Left colon (tissue), 2 donors: ENCODE data around the gene CX3CR1. TPM values are rescaled to one million over a fixed set of nuclear protein-coding genes. Genes with fewer than 3 reads are reported as not detected.
"Not testable (repeated sequence)": the region's sequence is repeated elsewhere in the genome, so short reads cannot be mapped to it uniquely, and the experiment has no call there.

Experiments used
- ATAC-seq: fragments of 200-7000 bp; cut with Tn5 transposase; one replicate; pipeline ENCODE4 v1.9.1; 2020; ENCODE audit warnings: mild to moderate bottlenecking, moderate library complexity
- DNase-seq, 2 donors: peaks; one replicate each; pipeline ENCODE4 v3.0.0-alpha.2; 2020
- intact Hi-C, 2 donors: fragments of 100-400 bp; cut with DNase I in 1 of 2; cut with micrococcal nuclease in 1 of 2; formaldehyde crosslinking; loops; one replicate each; pipeline versions ENCODE4 v1.11.2 to v1.14.0; 2022; cut with DNase I, micrococcal nuclease
- total RNA-seq, 2 donors: library from RNA; stranded (reverse); fragmentation: NEBNext Ultra II Directional; extraction: Animal tissue kit (Norgen Biotek cat#: 25700); gene quantifications; one replicate each; pipeline ENCODE4 v1.2.1, GENCODE V29; 2021
- donor health status: DM: no; HTN: no; CAD: no.
- donor health status: DM: yes; HTN: yes; CAD: no.

The CX3CR1 gene
- total RNA-seq, 2 donors from 2014 or later = 0.24 to 0.59 TPM

DNA sequence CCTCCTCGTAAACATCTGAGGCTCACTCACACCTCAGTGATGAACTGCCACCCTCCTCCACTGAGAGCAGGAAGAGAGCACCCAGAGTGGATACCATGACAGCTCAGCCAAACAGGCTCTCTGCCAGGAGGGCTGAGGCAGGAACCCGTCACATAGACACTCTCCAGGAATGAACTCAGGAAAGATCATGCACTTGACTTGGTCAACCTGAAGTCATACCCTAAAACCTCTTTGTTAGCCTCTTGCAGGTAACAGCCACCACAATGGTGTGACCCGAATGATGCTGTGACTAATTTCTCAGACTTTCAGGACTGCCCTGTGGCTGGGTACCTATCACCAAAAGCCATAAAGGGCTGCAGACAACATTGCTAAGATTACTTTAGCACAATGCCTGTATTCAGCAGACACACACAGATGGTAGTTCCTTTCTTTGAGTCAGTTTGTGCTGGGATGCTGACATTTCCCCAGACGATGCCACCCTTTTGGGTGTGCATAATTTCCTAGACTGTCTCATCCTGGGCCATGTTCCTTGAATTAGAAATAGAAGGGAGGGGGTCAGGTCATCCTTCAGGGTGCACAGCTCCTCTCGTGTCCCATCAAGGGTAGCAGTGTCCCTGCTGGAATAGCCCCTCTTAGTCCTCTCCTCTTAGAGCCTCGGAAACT is 30.3 kb downstream of the CX3CR1 start:
- ATAC-seq (no peak), DNase-seq (no peak)
- intact Hi-C loops = no loop called here

DNA sequence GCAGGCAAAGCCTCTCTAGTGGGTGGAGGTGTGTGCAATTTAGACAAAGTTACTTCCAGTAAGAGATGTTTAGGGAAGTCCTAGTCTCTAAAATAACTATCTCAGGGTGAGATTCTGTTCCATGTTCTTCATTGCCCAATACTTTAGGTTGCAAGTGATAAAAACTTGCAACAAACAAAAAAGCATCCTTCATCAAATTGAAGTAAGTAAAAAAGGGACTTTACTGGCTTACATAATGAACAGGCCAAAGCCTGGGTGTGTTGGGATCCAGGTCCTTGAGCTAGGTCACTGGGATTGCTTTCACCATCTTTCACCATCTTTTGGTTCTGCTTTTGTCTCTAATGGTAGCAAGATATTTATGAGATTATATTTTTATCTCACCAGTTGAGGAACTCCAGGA is 38.3 kb downstream of the CX3CR1 start:
- ATAC-seq (no peak), DNase-seq (no peak)
- intact Hi-C loops = no loop called here

DNA sequence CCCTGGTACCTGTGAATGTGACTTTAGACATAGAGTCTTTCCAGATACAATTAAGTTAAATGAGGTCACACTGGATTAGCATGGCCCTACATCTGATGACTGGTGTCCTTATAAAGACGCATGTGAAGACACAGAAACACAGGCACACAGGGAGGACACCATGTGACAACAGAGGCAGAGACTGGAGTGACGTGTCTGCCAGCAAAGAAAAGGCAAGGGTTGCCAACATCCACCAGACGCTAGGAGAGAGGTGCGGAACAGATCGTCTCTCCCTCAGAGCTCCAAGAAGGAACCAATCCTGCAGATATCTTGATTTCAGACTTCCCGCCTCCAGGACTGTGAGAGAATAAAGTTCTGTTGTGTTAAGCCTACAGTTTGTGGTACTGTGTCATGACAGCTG is 42.8 kb downstream of the CX3CR1 start:
- DNase-seq (no peak), ATAC-seq (no peak)
- intact Hi-C loops = no loop called here

DNA sequence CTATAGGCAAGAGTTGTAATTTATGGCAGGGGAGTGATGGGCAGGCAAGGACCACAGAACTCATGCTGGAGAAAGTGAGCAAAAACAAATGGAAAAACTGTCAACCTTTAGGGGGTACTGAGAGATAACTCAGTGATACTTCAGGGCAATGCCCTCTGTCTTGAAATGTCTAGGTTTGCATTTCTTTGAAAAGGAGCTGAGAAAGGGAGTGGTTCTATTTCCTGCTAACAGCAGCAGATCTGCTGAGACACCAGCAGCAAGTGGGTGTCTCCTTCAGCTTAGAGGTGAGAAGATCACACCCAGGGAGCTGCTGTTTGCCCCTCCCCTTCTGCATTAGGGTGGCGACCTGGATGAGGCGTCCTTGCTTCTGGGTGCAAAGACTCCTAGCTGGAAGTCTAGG is 45.2 kb downstream of the CX3CR1 start:
- intact Hi-C loops = no loop called here
- no peak for DNase-seq
- peak; percentile 76 for ATAC-seq

DNA sequence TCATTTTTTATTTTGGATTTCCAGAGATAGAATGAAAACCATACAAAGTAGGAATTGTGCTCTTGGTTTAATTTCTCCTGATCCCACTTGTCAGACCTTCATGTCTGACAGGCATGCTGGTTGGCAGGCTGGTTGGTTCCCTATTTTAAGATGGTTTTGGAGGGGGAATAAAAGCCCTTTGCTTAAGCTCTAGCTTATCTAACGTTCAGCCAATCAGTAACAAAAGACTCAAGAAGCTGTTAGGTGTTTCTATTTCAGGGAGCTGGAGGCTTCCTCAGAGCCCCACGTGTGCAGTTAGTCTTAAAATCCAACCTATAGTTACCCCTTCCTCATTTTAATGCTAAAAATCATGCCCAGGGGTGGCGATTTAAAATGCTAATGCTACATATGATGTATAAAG is 47.0 kb downstream of the CX3CR1 start:
- intact Hi-C loops = no loop called here
- ATAC-seq = no peak
- DNase-seq = no peak

DNA sequence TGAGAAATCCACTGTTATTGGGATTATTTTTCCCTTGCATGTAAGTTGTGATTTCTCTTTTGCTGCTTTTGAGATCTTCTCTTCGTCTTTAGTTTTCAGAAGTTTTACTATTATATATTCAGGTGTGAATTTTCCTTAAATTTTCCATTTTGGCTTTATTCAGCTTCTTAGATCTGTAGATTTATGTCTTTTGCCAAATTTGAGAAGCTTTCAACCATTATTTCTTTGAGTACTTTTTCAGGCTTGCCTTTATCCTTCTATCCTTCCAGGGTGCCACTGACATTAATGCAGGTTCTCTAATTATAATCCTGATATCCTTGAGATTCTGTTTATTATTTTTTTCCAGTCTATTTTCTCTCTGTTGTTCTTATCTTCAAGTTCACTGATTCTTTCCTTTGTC is 49.4 kb downstream of the CX3CR1 start:
- no peak for DNase-seq
- no peak for ATAC-seq
- intact Hi-C loops = no loop called here

DNA sequence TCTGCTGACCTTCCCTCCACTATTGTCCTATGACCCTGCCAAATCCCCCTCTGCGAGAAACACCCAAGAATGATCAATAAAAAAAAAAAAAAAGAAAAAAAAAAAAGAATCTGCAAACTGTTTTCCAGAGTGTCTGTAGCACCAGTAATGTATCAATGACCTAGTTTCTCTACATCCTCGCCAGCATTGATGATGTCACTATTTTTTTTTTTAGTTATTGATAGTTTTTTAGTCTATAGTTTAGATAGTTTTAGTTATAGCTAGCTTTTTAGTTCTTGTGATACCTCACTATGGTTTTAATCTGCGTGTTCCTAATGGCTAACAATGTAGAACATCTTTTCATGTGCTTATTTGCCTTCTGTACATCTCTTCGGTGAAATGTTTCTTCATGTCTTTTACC is 51.3 kb downstream of the CX3CR1 start:
- intact Hi-C loops = no loop called here
- no peak for ATAC-seq
- no peak for DNase-seq

DNA sequence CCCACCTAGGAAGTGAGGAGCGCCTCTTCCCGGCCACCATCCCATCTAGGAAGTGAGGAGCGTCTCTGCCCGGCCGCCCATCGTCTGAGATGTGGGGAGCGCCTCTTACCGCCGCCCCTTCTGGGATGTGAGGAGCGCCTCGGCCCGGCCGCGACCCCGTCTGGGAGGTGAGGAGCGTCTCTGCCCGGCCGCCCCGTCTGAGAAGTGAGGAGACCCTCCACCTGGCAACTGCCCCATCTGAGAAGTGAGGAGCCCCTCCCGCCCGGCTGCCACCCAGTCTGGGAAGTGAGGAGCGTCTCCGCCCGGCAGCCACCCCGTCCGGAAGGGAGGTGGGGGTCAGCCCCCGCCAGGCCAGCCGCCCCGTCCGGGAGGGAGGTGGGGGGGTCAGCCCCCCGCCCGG is 52.2 kb downstream of the CX3CR1 start:
- ATAC-seq, DNase-seq, intact Hi-C loops: not testable (repeated sequence)

DNA sequence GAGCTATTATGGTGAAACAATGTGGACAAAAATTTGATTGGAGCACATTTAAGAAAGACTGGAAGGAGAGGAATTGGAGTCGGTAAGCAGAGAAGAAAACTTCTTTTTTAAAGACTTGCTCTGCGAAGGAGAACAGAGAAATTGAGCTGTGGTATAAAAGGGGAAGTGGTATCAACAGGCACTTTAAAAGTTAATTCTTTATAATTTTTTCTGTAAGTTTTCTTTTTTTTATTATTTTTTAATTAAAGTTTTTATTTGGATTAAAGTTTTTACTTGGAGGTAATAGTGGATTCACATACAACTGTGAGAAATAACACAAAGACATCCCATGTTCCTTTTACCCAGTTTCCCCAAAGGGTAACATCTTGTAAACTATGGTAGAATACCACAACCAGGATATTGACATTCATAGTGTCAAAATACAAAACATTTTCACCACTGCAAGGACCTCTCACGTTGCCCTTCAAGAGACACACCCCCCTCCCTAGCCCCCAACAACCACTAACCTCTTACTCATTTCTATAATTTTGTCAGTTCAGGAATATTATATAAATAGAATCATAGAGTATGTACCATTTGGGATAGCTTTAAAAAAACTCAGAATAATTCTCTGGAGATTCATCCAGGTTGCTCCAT is 53.6 kb downstream of the CX3CR1 start:
- DNase-seq (no peak), ATAC-seq (no peak)
- intact Hi-C loops = no loop called here

DNA sequence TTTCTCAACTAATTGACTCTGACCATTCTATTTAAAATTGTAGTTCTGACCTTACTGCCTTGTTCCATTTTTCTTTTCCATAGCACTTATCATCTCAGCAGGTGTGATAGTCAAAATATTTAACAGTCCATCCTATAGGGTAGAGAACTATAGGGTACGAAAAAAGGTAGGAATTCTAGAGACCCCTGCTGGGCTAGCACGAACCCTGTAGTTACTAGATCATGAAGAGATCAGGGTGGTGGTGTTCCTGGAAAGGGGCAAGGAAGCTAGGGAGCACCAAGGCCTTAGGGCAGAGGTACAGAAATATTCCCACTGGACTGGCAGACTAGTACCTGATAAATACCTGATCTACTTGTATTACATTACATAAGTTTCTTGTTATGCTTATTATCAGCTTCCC is 55.5 kb downstream of the CX3CR1 start:
- ATAC-seq = no peak
- intact Hi-C loops = no loop called here
- no peak for DNase-seq

DNA sequence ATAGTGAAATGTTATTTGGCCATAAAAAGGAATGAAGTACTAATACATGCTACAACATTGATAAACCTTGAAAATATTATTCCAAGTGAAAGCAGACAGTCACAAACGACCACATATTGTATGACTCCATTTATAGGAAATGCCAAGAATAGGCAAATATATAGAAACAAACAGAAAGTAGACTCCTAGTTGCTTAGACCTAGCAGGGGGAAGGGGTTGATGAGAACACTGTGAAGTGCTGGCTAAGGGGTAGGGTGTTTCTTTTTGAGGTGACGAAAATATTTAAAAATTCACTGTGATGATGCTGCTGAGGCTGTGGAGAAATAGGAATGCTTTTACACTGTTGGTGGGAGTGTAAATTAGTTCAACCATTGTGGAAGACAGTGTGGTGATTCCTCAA is 56.9 kb downstream of the CX3CR1 start:
- DNase-seq (no peak), ATAC-seq (no peak)
- intact Hi-C loops = no loop called here

DNA sequence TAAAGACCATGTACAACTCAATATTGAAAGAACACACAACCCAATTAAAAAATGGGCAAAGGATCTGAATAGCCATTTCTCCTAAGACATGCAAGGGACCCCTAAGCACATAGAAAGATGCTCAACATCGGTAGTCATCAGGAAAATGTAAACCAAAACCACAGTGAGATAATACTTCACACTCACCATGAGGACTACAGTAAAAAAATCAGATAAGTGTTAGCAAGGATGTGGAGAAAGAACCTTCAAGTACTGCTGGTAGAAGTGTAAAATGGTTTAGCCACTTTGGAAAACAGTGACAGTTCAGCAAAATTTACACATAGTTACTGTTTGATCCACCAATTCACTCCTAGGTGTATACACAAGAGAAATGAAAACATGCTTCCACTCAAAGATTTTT is 57.4 kb downstream of the CX3CR1 start:
- no peak for DNase-seq
- intact Hi-C loops = no loop called here
- ATAC-seq = no peak

DNA sequence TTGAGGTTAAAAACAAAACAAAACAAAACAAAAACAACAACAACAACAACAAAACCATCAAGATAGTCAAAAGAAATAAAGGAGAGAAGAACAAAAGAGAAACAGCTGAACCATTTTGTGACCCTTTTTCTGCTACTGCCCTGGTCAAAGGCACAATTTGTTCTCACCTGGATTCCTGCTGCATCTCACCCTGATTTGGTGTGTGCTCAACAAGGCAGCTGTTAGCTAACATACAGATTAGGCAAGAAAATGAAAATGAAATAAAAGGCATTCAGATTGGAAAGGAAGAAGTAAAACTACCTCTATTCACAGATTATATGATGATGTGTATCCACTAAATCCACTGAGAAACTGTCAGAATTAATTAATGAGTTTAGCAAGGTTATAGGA is 58.7 kb downstream of the CX3CR1 start:
- intact Hi-C loops = no loop called here
- DNase-seq = no peak
- no peak for ATAC-seq

DNA sequence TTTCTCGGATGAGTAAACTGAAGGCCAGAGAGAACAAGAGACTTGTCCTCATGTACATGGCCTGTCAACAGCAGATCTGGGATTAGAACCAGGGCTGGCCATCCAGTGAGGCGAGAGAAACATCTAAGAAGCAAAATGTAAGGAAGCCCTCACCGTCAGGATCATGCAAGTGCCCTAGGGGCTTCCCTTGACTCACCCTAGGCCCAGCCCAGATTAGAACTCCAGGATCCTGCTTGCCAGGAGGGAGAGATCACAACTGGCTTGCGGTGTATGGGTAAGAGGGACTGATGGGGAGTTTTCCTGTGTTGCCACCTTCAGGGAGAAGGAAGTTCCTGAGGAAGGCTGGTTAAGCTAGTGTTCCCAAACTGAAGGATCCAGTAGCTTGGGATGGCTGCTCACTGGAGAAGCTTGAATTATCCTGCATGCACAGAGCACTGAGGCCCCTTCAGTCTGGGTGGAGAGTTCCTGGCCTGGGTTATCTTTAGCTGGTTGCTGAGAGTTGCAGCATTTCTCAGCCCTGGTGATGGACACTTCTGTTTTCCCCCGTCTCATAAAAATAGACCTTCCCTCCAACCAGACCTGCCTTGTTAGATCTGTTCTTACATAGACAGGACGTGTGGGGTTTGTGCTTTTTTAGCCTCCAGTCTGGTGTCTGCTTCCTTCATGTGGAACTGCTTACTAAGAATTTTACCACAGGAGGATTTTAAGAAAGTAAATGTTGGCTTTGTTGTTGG is 59.3 kb downstream of the CX3CR1 start:
- no peak for ATAC-seq
- DNase-seq = no peak
- intact Hi-C loops = no loop called here

DNA sequence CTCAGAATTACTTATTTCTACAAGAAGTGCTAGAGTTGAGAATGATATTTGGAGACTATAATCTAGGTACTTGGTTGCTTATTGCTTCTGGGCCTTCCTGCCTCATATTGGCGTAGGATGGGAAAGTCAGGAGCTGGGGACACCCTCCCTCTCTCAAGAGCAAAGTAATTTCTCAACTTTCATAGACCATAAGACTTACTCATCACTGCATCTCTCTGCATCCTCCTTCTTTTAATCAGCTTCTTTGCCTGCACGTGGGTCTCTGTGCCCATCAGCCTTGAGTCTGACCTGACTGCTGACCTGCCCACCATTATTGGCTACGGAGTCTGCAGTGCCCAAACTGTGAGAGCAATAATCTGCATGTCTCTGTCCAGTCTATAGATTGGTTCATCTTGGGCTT is 60.1 kb downstream of the CX3CR1 start:
- intact Hi-C loops = no loop called here
- ATAC-seq = no peak
- no peak for DNase-seq

DNA sequence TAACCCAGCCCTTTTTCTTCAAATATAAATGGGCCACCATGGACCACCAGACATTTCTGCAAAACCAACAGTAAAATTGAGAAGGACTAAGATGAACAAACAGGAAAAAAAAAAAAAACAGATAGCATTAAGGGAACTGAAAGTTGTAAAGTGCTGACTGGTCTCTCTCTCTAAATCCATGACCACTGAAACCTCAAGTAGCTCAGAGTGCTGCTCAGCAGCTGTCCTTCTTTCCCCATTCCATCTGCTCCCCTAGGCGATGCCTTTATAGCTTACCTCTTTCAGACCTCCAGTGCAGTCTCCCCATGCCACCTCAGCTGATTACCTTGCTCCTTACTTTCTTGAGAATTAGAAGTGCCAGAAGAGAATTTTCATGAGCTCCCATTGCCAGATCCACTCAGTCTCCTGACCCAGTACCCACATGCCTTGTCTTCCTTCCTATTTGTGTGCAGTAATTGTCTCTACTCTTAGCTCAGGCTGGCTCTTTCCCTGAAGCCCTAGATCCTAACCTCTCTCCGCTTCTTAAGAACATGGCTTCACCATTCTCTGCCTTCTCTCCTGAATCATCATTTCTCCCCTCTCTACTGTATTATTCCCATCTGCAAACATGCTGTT is 63.6 kb downstream of the CX3CR1 start:
- DNase-seq (no peak), ATAC-seq (no peak)
- intact Hi-C loops = no loop called here

DNA sequence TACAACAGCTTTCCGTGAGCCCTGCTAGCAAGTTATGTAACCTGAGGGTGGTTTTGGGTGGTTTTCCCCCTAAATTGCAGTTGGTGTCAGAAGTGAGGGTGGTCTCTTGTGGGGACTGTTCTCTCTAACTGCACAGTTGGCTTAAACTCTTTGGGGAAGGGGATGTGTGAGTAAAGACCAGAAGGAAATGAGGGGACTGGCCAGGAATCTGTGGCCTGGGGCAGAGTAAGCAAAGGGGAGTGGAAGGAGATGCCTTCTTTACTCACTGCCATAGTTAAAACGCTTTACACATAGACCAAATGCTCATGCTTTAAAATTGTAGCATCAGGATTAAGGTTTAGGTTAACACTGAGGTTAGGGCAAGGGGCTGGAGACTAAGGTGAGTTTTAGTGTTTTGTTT is 66.2 kb downstream of the CX3CR1 start:
- ATAC-seq (no peak), DNase-seq (no peak)
- intact Hi-C loops = no loop called here
